Liver (tissue), 9 donors: ENCODE results near the gene CREB5. TPM values are rescaled to one million over a fixed set of nuclear protein-coding genes. Genes with fewer than 3 reads are reported as not detected.

Experiments
- DNase-seq: peaks from one replicate; pipeline ENCODE4 v3.0.0-alpha.2; 2017; ENCODE audit warnings: low spot score
- H3K27ac ChIP-seq, 2 donors: one replicate each; pipeline ENCODE4 v1.7.0; 2013; ENCODE audit warnings: inconsistent platforms in 2 of 2, low read length in 2 of 2, control low read depth in 1 of 2, low read depth in 1 of 2, mild to moderate bottlenecking in 1 of 2
- H3K27me3 ChIP-seq, 4 donors: one replicate each; pipeline versions ENCODE4 v1.6.1 to v1.7.0; 2013; ENCODE audit warnings: low read length in 3 of 4, inconsistent platforms in 1 of 4, mild to moderate bottlenecking in 1 of 4, moderate library complexity in 1 of 4; ENCODE audit not compliant: control insufficient read depth in 4 of 4, insufficient read depth in 4 of 4
- H3K36me3 ChIP-seq, 4 donors: one replicate each; pipeline versions ENCODE4 v1.6.1 to v1.7.0; 2013; ENCODE audit warnings: low read length in 3 of 4, mild to moderate bottlenecking in 3 of 4, low read depth in 1 of 4, moderate library complexity in 1 of 4; ENCODE audit not compliant: control insufficient read depth in 4 of 4, insufficient read depth in 3 of 4
- H3K4me1 ChIP-seq, 4 donors: one replicate each; pipeline versions ENCODE4 v1.6.1 to v1.7.0; 2013; ENCODE audit warnings: low read length in 3 of 4, mild to moderate bottlenecking in 3 of 4, moderate library complexity in 1 of 4; ENCODE audit not compliant: control insufficient read depth in 4 of 4, insufficient read depth in 4 of 4
- H3K4me3 ChIP-seq, 3 donors: one replicate each; pipeline versions ENCODE4 v1.6.1 to v1.7.0; 2013; ENCODE audit warnings: low read length in 3 of 3, control low read depth in 1 of 3, low read depth in 1 of 3, mild to moderate bottlenecking in 1 of 3
- H3K9ac ChIP-seq, 2 donors: one replicate each; pipeline ENCODE4 v1.7.0; 2013; ENCODE audit warnings: low read length in 2 of 2, mild to moderate bottlenecking in 2 of 2, moderate library complexity in 2 of 2, control low read depth in 1 of 2, low read depth in 1 of 2
- H3K9me3 ChIP-seq, 4 donors: one replicate each; pipeline versions ENCODE4 v1.6.1 to v1.7.0; 2013; ENCODE audit warnings: low read length in 3 of 4; ENCODE audit not compliant: control insufficient read depth in 4 of 4
- ATF3 ChIP-seq: IDR thresholded peaks from 2 replicates; pipeline ENCODE4 v1.6.1; 2016; ENCODE audit warnings: antibody characterized with exemption
- CTCF ChIP-seq: fragments of 150-350 bp; IDR thresholded peaks from 2 replicates; pipeline ENCODE4 v1.5.1; 2017; ENCODE audit warnings: improper control_type of control experiment, low read depth, low read length; ENCODE audit not compliant: missing input control
- FOXA1 ChIP-seq: IDR thresholded peaks from 2 replicates; pipeline ENCODE4 v1.6.1; 2016; ENCODE audit warnings: antibody characterized with exemption
- FOXA2 ChIP-seq: IDR thresholded peaks from 2 replicates; pipeline ENCODE4 v1.6.1; 2016; ENCODE audit warnings: antibody characterized with exemption
- GABPA ChIP-seq, 2 donors: IDR thresholded peaks in 1 of 2; conservative IDR thresholded peaks in 1 of 2; 2 replicates each; pipeline ENCODE4 v1.6.1; 2016; ENCODE audit warnings: antibody characterized with exemption in 2 of 2, mild to moderate bottlenecking in 1 of 2, moderate library complexity in 1 of 2
- HNF4G ChIP-seq: IDR thresholded peaks from 2 replicates; pipeline ENCODE4 v1.6.1; 2016; ENCODE audit warnings: antibody characterized with exemption
- JUND ChIP-seq, 2 donors: IDR thresholded peaks; 2 replicates each; pipeline ENCODE4 v1.6.1; 2016; ENCODE audit warnings: antibody characterized with exemption in 2 of 2
- MAX ChIP-seq: IDR thresholded peaks from 2 replicates; pipeline ENCODE4 v1.6.1; 2016; ENCODE audit warnings: antibody characterized with exemption
- NR2F2 ChIP-seq: IDR thresholded peaks from 2 replicates; pipeline ENCODE4 v1.6.1; 2016; ENCODE audit warnings: antibody characterized with exemption
- RAD21 ChIP-seq, 2 donors: IDR thresholded peaks; 2 replicates each; pipeline ENCODE4 v1.6.1; 2016; ENCODE audit warnings: antibody characterized with exemption in 2 of 2, mild to moderate bottlenecking in 2 of 2
- REST ChIP-seq: IDR thresholded peaks from 2 replicates; pipeline ENCODE4 v1.6.1; 2016; ENCODE audit warnings: antibody characterized with exemption, mild to moderate bottlenecking
- SP1 ChIP-seq: IDR thresholded peaks from 2 replicates; pipeline ENCODE4 v1.6.1; 2018; ENCODE audit warnings: antibody characterized with exemption, mild to moderate bottlenecking
- TAF1 ChIP-seq: conservative IDR thresholded peaks from 2 replicates; pipeline ENCODE4 v1.6.1; 2016; ENCODE audit warnings: antibody characterized with exemption, mild to moderate bottlenecking
- YY1 ChIP-seq: IDR thresholded peaks from 2 replicates; pipeline ENCODE4 v1.6.1; 2016; ENCODE audit warnings: antibody characterized with exemption, mild to moderate bottlenecking
- ZBTB33 ChIP-seq: IDR thresholded peaks from 2 replicates; pipeline ENCODE4 v1.6.1; 2016; ENCODE audit warnings: antibody characterized with exemption
- WGBS: extraction: QIAGEN DNeasy Blood & Tissue Kit; methylation state at CpG from one replicate; pipeline ENCODE4 v1.1.7; 2013; 5-methylcytosine and 5-hydroxymethylcytosine counted together
- polyA plus RNA-seq, 2 donors: library from polyadenylated mRNA; stranded (reverse) in 1 of 2; unstranded in 1 of 2; fragments of 200-250 nt in 1 of 2; fragments of >200 nt in 1 of 2; fragmentation: Nextera tagmentation in 1 of 2; extraction: Ambion mirVana in 1 of 2; gene quantifications; one replicate each; pipeline versions ENCODE4 v1.2.1 to v1.2.3, GENCODE V29; 2013 to 2015
- total RNA-seq, 2 donors: library from RNA; depleted of rRNA; stranded (reverse); fragments of >200 nt; gene quantifications; one replicate each; pipeline ENCODE4 v1.2.3, GENCODE V29; 2014
- donor health status: healthy.
- donor health status: healthy.
- donor health status: healthy.
- donor health status: healthy.
- donor health status: healthy.

Gene CREB5
- total and polyA plus RNA-seq, 4 donors = 0.25 to 0.92 (median 0.67) TPM

- TF ChIP-seq ZBTB33 (no peak), HNF4G (no peak), MAX (no peak)
Measured at GRCh38 chr7:28813243-28813962, 401.1 kb downstream of the CREB5 start (continued).

GRCh38 chr7:28815369-28815927 is 403.1 kb downstream of the CREB5 start:
- no peak overlapping the region for H3K27ac ChIP-seq
- DNase-seq = no peak
- no peaks in the 10 kb centered on the region for H3K4me1 ChIP-seq
- H3K9me3 ChIP-seq = no peaks in the 10 kb centered on the region
- no peak overlapping the region for H3K4me3 ChIP-seq
- WGBS = 67% methylated on average over 1 of the region's 1 CpG
- no peak for TF ChIP-seq HNF4G
- no peak for TF ChIP-seq JUND (IDR thresholded peaks at IDR 0.05)
- TF ChIP-seq CTCF = no peak
- no peak for TF ChIP-seq MAX
- no peaks in the 10 kb centered on the region for H3K36me3 ChIP-seq
- H3K9ac ChIP-seq = no peak overlapping the region
- H3K27me3 ChIP-seq = no peaks in the 10 kb centered on the region

- no peaks in the 10 kb centered on the region for H3K4me1 ChIP-seq
- H3K36me3 ChIP-seq = no peaks in the 10 kb centered on the region
- no peak overlapping the region for H3K4me3 ChIP-seq
- H3K27me3 ChIP-seq = no peaks in the 10 kb centered on the region
- DNase-seq = no peak
- no peak overlapping the region for H3K27ac ChIP-seq
- no peak overlapping the region for H3K9ac ChIP-seq
- WGBS = 76% methylated on average over 2 of the region's 2 CpGs
- H3K9me3 ChIP-seq = no peaks in the 10 kb centered on the region
- no peak for TF ChIP-seq FOXA2
- TF ChIP-seq RAD21 (IDR thresholded peaks at IDR 0.05) = no peak
- TF ChIP-seq CTCF = no peak
- TF ChIP-seq HNF4G = no peak
- TF ChIP-seq YY1 = no peak
- no peak for TF ChIP-seq REST
- TF ChIP-seq ATF3 = no peak
- TF ChIP-seq GABPA (IDR thresholded peaks at IDR 0.05 in 1 of 2, conservative IDR thresholded peaks at IDR 0.05 in 1 of 2) = no peak
- no peak for TF ChIP-seq NR2F2
- no peak for TF ChIP-seq MAX
- no peak for TF ChIP-seq ZBTB33
- TF ChIP-seq TAF1 = no peak
- TF ChIP-seq FOXA1 = no peak
- TF ChIP-seq SP1 = no peak
Measured at GRCh38 chr7:28815928-28816373, 403.6 kb downstream of the CREB5 start.
